ENCODE data around the gene TGFBR1.

Gene TGFBR1

DNA sequence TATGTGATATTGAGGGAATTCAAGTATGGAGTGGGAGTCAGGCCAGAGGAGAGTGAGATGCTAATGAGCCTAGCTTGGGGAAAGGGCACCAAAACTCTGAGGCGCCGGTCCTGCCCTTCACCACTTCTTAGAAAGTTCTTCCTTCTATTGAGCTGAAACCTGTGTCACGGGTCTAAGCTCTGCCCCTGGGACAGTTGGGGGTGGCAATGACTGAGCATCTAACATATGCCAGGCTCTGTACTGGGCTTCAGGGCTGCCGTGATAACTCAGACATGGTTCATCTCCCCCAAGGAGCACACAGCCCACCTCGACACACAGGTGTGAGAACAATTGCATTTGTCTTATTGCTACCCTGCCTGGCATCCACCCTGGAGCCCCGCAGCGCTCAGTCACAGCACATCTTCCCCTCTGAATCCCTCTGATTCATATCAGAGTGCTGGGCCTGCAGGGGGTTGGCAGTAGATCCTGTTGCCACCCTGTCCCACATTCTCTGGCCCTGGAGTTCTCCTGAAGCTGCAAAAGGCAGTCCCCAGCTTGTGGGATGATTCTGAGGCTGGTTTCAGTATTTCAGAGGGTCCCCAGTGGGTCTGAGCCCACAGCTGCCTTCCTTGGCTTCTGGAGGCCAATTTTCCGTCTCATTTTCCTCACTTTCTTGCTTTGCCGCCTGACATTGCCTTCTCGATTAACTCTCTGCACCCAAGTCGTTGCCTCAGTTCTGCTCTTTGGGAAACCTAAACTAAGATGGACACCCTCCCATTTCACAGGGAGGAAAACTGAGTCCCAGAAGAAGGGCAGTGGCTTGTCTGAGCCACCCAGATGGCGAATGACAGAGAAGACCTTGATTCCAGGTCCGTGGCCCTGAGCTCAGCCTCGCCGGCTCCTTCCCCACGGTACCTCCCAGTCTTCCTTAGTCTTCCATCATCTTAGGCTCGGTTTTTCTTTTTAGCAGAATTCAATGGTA lies 74.3 kb downstream of the TGFBR1 start:
- DNase-seq = no peak
- H3K4me1 Mint-ChIP-seq = peaks cover 21% of the 10 kb centered on the region
- H3K27me3 Mint-ChIP-seq (ENCODE audit: low read depth, poor library complexity) = peaks cover 22% of the 10 kb centered on the region
- no peaks in the 10 kb centered on the region for H3K36me3 Mint-ChIP-seq (ENCODE audit: low read depth)
- H3K4me3 Mint-ChIP-seq = no peak overlapping the region
- H3K27ac Mint-ChIP-seq = no peak overlapping the region
- TF ChIP-seq, protein P1, sequence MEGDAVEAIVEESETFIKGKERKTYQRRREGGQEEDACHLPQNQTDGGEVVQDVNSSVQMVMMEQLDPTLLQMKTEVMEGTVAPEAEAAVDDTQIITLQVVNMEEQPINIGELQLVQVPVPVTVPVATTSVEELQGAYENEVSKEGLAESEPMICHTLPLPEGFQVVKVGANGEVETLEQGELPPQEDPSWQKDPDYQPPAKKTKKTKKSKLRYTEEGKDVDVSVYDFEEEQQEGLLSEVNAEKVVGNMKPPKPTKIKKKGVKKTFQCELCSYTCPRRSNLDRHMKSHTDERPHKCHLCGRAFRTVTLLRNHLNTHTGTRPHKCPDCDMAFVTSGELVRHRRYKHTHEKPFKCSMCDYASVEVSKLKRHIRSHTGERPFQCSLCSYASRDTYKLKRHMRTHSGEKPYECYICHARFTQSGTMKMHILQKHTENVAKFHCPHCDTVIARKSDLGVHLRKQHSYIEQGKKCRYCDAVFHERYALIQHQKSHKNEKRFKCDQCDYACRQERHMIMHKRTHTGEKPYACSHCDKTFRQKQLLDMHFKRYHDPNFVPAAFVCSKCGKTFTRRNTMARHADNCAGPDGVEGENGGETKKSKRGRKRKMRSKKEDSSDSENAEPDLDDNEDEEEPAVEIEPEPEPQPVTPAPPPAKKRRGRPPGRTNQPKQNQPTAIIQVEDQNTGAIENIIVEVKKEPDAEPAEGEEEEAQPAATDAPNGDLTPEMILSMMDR (IDR thresholded peaks at IDR 0.05) = no peak
- no peaks in the 10 kb centered on the region for H3K9me3 Mint-ChIP-seq

DNA sequence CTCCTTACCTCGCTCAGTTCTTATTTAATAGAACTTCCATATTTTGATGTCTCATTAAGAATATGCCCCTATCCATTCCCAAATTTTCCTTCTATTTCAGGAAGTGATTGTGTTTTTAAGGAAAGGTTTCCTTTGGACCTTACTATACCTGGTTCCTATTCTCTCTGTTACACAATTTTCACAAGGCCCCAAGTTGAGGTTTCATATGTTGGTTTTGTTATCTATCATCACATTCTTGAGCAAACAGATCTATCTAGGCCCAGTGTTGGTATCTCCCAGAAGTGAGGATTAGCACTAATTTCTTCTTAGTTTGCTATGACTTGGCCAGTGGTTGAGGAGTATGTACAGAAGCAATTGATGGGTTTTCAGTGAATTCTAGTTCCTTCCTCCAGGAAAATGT lies 75.3 kb downstream of the TGFBR1 start:
- DNase-seq = no peak
- TF ChIP-seq, protein P1 (IDR thresholded peaks at IDR 0.05) = no peak
- peaks cover 26% of the 10 kb centered on the region for H3K4me1 Mint-ChIP-seq
- peaks cover 22% of the 10 kb centered on the region for H3K27me3 Mint-ChIP-seq (ENCODE audit: low read depth, poor library complexity)
- no peaks in the 10 kb centered on the region for H3K9me3 Mint-ChIP-seq
- H3K4me3 Mint-ChIP-seq = no peak overlapping the region
- no peaks in the 10 kb centered on the region for H3K36me3 Mint-ChIP-seq (ENCODE audit: low read depth)
- H3K27ac Mint-ChIP-seq = no peak overlapping the region

DNA sequence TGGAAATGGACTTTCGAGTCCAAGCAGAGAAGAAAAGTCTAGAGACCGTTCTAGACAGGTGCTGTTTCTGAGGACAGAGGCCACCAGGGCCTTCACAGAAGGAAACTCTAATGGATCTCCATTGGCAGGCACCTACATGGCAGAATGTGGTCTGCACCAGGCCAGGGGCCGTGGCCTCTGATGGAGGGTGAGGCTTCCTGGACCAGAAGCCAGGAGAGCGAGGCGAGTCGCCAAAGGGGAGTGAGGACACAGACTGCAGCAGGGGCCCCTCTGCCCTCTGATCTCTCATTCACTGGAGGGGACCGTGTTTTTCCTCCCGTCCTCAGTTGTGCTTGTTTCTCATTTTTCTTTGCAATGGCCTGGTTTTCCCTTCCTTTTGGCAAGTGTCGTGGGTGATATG lies 75.7 kb downstream of the TGFBR1 start:
- no peak for DNase-seq
- Mint-ChIP-seq H3K36me3 (ENCODE audit: low read depth) (no peaks in the 10 kb centered on the region), H3K9me3 (no peaks in the 10 kb centered on the region), H3K27ac (no peak overlapping the region), H3K27me3 (ENCODE audit: low read depth, poor library complexity) (peaks cover 24% of the 10 kb centered on the region), H3K4me3 (no peak overlapping the region), H3K4me1 (peaks cover 26% of the 10 kb centered on the region)
- TF ChIP-seq, protein P1 (IDR thresholded peaks at IDR 0.05) = no peak

DNA sequence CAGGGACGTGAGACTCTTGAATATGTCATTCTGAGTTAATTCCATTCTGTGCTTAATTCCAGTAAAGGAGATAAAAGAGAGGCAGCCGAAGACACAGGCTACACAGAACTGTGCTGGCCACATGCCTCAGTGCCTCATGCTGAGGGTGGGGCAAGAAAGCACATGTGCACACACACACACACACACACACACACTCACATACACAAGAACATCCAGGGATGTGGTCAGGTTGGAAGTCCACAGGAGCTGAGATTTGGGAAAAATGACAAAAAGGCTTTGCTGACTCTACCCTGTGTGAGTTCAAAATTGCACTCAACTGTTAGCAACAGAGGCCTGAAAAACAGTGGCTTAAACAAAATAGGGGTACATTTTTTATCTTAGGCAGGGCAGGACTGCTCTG lies 76.3 kb downstream of the TGFBR1 start:
- H3K9me3 Mint-ChIP-seq = no peaks in the 10 kb centered on the region
- DNase-seq = no peak
- no peak overlapping the region for H3K4me3 Mint-ChIP-seq
- H3K36me3 Mint-ChIP-seq (ENCODE audit: low read depth) = no peaks in the 10 kb centered on the region
- TF ChIP-seq, protein P1 (IDR thresholded peaks at IDR 0.05) = no peak
- peaks cover 25% of the 10 kb centered on the region for H3K4me1 Mint-ChIP-seq
- no peak overlapping the region for H3K27ac Mint-ChIP-seq
- peaks cover 20% of the 10 kb centered on the region for H3K27me3 Mint-ChIP-seq (ENCODE audit: low read depth, poor library complexity)

DNA sequence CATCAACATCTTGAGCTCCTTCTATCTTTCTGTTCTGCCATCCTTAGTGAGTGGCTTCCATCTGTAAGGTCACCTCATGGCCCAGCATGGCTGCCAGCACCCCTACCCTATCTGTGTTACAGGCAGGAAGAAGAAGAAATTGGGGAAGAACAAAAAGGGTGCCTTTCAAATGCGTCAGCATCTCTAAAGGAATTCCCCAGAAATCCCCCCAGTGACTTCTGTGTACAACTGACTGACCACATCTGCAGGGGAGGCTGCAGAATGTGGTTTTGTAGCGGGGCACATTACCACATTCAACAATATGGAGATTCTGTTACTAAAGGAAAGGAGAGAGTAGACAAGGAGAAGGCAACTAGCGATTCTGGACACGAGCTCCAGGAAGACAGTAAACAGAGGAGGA lies 76.7 kb downstream of the TGFBR1 start:
- Mint-ChIP-seq H3K27ac (no peak overlapping the region), H3K4me3 (no peak overlapping the region), H3K27me3 (ENCODE audit: low read depth, poor library complexity) (peaks cover 18% of the 10 kb centered on the region), H3K9me3 (no peaks in the 10 kb centered on the region), H3K4me1 (peaks cover 20% of the 10 kb centered on the region), H3K36me3 (ENCODE audit: low read depth) (no peaks in the 10 kb centered on the region)
- TF ChIP-seq, protein P1 (IDR thresholded peaks at IDR 0.05) = no peak
- DNase-seq = no peak

DNA sequence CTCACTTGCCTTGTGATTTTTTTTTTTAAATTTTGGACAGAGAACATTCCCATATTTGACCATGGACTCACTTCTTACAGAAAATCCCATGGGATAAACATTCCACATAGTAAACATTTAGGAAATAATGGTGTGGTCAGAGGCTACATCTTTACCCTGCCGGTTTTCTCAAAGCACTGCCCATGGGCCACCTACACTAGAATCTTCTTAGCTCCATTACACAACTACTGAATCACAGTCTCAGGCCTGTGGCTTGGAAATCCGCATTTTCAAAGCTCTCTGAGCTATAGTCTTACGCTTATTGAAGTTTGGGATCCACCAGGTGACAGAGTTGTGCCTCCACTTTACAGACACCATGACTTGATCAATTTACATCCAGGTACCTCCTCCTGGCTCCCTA lies 77.4 kb downstream of the TGFBR1 start:
- TF ChIP-seq, protein P1 (IDR thresholded peaks at IDR 0.05) = no peak
- Mint-ChIP-seq H3K4me1 (peaks cover 15% of the 10 kb centered on the region), H3K9me3 (no peaks in the 10 kb centered on the region), H3K36me3 (ENCODE audit: low read depth) (no peaks in the 10 kb centered on the region), H3K27ac (no peak overlapping the region), H3K27me3 (ENCODE audit: low read depth, poor library complexity) (peaks cover 18% of the 10 kb centered on the region), H3K4me3 (no peak overlapping the region)
- DNase-seq = no peak

Measured in nephron progenitor cell (in vitro differentiated cells).